ENCODE measurements around the gene OR4D6.
"Not testable (repeated sequence)": the region's sequence is repeated elsewhere in the genome, so short reads cannot be mapped to it uniquely, and the experiment has no call there.

The OR4D6 gene

DNA sequence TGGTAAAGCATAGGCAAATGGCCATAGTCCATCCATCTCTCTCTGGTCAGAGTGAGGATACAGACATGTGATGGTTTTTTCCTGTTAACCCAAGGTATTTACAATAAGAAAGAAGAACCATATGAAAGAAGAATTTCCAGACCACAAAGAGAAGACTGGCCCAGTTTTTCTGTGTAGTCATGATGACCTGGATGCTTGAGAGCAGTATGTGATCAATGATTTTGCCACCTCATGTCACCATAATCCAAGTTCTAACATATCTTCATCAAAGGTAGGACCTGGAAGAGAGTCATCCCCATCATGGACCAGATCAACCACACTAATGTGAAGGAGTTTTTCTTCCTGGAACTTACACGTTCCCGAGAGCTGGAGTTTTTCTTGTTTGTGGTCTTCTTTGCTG lies at the start of gene OR4D6:
TSS of gene OR4D6 (plus strand) at position 301 of the 400 bp plus-strand sequence. CDS start at position 301, 0 bp downstream.
- in situ Hi-C loops (cut with HindIII; ENCODE audit: low sequenced_read_pairs), result no loop called here

DNA sequence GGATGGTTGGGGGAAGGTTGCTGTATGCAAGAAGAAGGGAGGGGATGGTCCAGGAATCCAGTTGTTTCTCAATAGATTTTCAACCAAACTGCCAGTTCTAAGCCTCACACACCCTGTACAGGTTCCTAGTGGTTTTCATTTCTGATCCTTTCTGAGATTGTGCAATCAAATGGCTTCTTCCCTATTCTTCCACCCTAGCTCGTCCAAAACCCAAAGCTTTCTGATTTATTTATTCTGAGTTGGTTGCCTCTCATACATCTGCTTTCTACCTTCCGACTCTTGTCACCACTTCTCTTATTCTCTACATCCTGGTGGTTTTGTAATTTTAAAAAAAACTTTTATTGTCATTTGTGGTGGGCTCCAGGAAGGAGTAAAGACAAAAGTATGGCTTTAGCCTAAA lies 43.1 kb upstream of the OR4D6 start:
- in situ Hi-C loops (cut with HindIII; ENCODE audit: low sequenced_read_pairs), result no loop called here

DNA sequence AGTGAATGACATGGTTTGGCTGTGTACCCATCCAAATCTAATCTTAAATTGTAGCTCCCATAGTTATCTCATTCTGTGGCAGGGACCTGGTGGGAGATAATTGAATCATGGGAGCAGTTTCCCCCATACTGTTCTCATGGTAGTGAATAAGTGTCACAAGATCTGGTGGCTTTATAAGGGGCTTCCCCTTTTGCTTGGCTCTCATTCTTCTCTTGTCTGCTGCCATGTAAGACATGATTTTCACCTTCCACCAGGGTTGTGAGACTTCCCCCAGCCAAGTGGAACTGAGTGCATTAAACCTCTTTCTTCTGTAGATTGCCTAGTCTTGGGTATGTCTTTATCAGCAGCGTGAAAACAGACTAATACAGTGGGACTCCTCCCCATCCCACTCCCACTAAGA lies 41.6 kb upstream of the OR4D6 start:
- in situ Hi-C loops (cut with HindIII; ENCODE audit: low sequenced_read_pairs), result no loop called here

DNA sequence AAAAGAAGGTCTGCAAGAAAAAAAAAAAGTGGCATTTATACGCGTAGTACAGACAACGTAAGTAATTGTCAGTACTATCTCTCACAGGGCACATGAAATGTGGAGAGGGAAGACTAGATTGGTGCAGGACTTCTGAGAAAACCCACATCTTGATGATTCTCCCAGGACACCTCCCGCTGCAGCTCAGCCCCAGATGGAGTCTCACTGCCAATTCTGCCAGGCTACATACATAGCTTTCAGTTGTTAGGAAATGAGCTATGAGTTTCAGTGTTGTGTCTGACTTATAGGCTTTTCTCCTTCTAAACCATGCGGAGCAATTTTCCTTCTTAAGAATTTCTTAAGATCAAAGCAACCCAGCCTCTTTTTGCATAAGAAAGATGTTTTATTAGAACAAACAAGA lies 40.1 kb upstream of the OR4D6 start:
- in situ Hi-C loops (cut with HindIII; ENCODE audit: low sequenced_read_pairs), result no loop called here

DNA sequence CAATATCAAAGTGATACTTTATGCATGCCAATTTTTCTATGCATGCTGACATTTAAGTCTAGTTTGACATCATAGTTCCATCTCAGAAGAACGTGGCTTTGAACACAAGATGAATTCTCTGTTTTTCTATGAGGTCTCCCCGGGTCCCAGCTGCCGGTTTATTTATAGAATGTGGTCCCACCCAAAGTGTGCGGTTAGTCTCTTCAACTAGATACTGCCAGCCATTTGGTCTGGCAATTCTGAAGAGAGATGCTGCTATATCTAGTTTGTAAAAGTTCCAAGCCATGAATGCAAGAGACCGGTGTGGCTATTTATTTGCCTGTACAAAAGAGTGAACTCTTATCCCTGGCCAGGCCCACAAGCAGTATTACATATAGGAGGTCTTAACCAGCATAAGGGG lies 39.7 kb upstream of the OR4D6 start:
- in situ Hi-C loops (cut with HindIII; ENCODE audit: low sequenced_read_pairs), result no loop called here

DNA sequence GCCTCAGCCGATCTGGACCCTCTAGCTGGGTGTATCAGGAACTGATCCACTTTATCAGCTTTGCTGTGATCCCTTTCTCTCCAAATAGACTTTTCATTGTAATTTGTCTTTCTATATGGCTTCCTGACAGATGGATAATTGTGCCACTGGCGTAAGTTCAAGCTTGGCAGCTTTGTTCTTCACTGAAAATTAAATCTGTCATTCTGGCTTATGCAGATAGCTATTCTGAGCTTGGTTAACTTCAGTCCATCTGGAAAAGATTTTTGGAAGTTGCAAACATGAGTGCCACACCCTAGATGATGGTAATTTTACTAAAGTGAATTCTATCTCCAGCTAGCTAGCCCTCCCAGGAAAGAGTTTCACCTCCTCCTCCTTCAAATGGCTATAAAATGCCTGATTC lies 38.6 kb upstream of the OR4D6 start:
- in situ Hi-C loops (cut with HindIII; ENCODE audit: low sequenced_read_pairs), result no loop called here

DNA sequence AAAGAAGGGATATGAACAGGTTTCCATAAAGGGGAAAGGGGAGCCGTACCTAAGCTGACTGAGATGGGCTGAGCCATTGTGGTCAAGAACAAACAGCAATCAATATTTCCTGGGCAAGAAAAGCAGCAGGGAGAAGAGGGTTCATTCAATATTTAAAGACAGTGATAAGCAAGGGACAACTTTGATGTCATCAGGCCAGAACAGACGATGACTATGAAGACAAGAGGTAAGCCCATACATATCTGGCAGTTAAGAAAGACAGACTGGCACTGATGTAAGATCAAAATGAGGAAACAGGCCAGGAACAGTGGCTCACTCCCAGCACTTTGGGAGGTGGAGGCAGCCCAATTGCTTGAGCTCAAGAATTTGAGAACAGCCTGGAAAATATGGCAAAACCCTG lies 32.9 kb upstream of the OR4D6 start:
- in situ Hi-C loops (cut with HindIII; ENCODE audit: low sequenced_read_pairs), result no loop called here

DNA sequence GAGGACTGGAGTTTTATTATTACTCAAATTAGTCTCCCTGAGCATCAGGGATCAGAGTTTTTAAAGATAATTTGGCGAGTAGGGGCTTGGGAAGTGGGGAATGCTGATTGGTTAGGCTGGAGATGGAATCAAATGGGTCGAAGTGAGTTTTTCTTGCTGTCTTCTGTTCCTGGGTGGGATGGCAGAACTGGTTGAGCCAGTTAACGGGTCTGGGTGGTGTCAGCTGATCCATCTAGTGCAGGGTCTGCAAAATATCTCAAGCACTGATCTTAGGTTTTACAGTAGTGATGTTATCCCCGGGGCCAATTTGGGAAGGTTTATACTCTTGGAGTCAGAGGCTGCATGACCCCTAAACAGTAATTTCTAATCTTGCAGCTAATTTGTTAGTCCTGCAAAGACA lies 31.6 kb upstream of the OR4D6 start:
- in situ Hi-C loops (cut with HindIII; ENCODE audit: low sequenced_read_pairs), result no loop called here

DNA sequence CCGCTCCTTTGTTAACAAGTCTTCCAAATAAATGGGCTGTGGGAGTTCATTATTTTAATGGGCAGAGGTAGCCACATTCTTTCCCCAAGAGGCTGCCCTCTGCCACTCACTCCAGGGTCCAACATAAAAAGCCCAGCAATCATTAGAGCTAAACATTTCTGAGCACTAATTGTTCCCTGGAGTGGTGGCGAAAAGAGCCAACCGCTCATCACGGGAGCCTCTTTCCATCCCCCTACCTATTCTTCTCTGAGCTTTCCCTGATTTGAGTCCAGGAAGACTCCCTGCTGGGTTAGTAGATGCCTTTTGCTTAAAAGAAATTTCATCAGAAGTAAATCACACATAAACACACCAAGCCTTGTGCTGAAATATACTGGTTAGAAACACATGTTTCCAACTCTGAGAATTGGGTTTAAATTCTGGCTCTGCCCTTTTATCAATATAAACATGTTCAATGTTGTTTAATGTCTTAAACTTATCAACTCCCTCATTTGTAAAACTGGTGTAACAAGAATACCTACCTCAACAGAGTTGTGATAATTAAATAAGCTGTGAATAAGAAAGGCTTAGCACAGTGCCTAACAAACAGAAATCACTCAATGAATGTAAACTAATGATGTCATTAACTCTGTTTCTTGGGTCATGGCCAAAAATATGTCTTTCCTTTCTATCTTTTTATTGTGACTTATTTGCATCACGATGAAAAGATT lies 30.2 kb upstream of the OR4D6 start, which contains the start of gene OR5A2:
TSS of gene OR5A2 (minus strand) at position 53 of the 707 bp plus-strand sequence. CDS start 3,460 bp downstream, outside the sequence.
- in situ Hi-C loops (cut with HindIII; ENCODE audit: low sequenced_read_pairs), result no loop called here

DNA sequence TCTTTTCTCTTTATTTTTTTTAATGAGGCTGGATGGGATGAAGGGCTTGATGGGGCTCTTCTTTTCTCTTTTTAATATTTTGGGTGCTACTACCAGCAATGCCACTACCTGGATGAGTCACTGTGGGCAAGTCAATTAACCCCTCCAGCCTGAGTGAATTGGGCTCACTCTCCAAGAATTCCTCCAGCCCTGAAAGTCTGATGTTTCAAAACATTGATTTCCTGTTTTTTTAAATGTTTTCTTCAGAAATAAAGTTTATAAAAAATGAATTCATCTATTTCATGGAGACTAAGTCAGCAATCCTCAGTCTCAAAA lies 29.7 kb upstream of the OR4D6 start:
- in situ Hi-C loops (cut with HindIII; ENCODE audit: low sequenced_read_pairs), result no loop called here

DNA sequence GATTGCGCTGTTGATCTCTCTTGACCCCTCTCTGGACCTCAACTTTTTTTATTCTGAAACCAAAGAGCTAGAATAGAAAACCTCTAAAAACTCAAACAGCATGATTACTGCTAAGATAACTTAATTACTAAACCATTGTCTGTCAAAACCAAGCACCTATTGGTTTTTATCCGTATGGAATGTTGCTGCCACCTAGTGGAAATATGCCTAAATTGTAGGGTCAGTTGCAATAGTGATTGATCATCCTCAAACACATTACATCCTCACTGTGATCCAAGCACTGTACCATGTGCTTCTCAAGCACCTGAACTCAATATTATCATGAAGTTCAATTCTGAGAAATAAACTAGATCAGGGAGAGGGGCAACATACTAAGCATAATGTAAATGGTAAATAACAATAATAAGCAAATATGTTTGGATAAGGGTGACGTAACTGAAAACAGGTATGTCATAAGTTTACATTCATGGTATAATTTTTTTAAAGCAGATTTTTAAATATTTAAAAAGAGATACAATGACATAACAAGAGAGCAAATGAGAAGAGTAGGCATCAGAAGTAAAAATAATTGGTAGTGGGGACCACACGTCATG lies 26.7 kb upstream of the OR4D6 start:
- in situ Hi-C loops (cut with HindIII; ENCODE audit: low sequenced_read_pairs), result no loop called here

DNA sequence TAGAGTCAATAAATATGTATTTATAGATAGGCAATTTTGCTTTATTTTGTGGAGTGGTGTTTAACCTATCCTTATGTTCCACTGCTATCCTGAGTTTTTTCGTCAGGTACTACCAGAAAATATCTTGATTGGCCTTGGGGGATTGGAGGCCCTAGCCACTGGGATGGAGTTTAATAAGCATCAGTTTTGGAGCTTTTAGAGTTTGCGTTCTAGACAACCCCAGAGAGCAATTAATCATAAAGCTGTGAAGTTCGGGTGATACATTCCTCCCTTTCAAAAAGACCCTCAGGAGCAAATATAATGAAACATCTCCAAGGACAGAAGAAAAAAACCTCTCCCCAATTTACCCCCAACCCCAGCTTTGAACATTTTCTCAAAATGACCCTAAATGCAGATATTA lies 20.6 kb upstream of the OR4D6 start, which contains the start of gene OR5A1:
TSS of gene OR5A1 (plus strand) at position 301 of the 400 bp plus-strand sequence. CDS start 6,700 bp downstream, outside the sequence.
- in situ Hi-C loops (cut with HindIII; ENCODE audit: low sequenced_read_pairs), result no loop called here

DNA sequence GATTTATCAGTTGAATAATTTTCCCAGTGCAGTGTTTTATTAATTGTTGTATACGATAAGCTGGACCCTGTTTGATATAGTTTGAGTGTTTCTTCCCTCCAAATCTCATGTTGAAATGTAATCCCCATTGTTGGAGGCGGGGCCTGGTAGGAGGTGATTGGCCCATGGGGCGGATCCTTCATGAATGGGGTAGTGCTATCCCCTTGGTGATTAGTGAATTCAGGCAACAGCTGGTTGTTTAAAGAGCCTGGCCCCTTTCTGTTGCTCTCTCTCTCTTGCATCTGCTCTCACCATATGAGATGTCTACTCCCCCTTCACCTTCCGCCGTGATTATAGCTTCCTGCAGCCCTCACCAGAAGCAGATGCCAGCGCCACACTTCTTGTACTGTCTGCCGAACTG lies 19.0 kb upstream of the OR4D6 start:
- in situ Hi-C loops (cut with HindIII; ENCODE audit: low sequenced_read_pairs), result no loop called here

DNA sequence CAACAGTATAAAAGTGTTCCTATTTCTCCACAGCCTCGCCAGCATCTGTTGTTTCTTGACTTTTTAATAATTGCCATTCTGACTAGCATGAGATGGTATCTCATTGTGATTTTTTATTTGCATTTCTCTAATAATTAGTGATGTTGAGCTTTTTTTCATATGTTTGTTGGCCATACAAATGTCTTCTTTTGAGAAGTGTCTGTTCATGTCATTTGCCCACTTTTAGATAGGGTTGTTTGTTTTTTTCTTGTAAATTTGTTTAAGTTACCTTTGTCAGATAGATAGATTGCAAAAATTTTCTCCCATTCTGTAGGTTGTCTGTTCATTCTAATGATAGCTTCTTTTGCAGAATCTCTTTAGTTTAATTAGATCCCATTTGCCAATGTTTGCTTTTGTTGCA lies 11.1 kb upstream of the OR4D6 start:
- in situ Hi-C loops (cut with HindIII; ENCODE audit: low sequenced_read_pairs), result not testable (repeated sequence)

DNA sequence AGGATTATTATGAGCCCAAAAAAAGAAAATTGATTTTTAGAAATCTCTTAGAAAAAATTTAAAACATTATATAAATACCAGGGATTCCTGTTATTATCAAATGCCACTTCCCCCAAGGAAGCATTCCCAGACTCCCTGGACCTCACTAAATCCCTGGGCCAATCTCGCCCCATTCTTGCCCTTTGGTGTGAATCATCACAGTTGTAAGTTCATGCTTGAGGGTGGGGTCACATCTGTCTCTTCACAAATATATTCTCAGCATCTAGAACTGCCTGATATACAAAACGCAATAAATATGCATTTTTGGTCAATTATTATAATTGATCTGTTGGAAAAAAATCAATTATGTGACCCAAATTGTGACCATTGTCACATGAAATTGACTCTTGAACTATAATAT lies 8.3 kb upstream of the OR4D6 start:
- in situ Hi-C loops (cut with HindIII; ENCODE audit: low sequenced_read_pairs), result no loop called here

DNA sequence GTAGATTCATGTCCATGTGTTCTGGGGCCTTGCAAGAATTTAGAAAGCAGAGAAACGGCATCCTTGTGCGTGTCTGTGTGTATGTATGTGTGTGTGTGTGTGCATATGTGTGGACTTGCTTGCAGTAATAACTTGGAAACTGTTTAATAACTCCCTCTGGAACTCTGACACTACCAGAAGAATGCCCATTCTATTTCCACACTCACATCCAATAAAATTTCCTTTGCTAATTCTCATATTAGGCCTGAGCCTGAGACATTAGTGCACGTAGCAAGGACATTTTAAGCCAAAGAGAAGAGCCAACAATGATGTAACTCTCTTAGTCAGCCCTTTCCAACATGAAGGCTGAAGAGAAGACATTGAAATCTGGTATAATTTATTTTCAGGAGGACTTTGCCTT lies 3.2 kb downstream of the OR4D6 start:
- in situ Hi-C loops (cut with HindIII; ENCODE audit: low sequenced_read_pairs), result no loop called here

DNA sequence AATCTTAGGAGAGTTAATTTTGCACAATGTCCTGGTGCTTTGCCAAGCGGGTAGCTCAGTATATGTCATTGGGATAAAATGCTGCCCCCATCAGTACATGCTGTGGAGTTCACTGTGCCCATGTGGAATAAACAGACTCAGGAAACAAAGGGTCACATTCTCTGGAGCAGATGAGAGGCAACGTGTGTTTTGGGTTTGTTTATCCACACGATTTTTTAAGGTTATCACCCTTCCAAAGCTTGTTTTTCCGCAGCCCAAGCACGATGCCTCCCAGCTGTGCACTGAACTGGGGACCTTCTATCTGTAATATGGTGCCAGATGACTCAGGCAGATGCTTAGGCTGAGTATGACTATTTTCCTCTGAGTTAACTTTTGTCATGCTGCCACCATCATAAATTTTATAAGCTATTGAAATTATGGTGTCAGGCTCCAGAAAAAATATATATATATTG lies 6.5 kb downstream of the OR4D6 start:
- in situ Hi-C loops (cut with HindIII; ENCODE audit: low sequenced_read_pairs), result no loop called here

DNA sequence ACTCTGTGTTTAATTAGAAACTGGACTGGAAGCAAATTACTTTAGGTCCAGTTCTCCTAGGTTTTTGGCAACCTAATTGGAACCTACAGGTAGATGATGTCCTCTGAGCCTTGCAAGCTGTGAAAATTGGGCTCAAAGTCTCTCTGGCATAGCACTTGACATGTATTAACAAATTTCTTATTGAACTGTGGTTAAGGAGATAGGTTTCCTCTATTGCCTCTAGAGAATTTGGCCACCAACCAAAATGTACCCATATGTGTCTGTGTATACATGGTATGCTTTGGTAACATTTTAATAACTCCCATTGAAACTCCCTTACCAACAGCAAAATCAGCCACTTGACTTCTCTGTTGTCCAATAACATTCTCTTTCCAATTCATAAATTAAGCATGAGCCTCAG lies 16.3 kb downstream of the OR4D6 start, which contains the start of gene OR4D10:
TSS of gene OR4D10 (plus strand) at position 301 of the 400 bp plus-strand sequence. CDS start 4,115 bp downstream, outside the sequence.
- in situ Hi-C loops (cut with HindIII; ENCODE audit: low sequenced_read_pairs), result no loop called here

DNA sequence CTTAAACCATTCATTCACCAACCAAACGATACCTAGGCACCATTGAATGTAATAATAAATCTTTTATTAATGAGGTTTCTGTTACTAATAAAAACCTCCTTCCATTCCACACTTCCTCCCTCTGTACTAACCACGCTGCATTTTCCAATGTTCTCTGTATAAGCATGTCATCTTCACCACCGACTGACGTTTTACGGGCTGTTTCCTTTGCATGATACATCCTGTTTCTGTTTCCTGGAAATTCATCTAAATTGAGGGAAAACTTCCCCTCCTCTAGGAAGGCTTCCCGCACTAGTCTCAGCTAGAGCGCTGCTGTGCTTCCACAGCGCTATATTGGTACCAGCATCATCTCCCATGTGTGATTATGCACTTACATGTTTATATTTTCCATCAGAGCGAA lies 18.4 kb downstream of the OR4D6 start:
- in situ Hi-C loops (cut with HindIII; ENCODE audit: low sequenced_read_pairs), result no loop called here

DNA sequence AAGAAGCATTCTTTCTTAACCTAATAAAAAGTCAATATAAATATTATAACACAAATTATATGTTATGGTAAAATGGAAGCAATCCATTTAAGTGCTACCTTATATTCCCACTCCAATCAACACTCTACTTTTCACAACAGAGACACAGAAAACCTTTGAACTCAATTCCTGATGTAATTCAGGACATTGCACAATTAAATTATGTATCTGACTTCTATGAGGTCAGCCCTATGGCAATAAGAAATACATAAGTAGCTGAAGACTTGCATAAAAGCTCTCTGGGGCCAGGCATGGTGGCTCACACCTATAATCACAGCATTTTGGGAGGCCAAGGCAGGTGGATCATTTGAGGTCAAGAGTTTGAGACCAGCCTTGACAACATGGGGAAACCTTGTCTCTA lies 23.1 kb downstream of the OR4D6 start:
- in situ Hi-C loops (cut with HindIII; ENCODE audit: low sequenced_read_pairs), result no loop called here

DNA sequence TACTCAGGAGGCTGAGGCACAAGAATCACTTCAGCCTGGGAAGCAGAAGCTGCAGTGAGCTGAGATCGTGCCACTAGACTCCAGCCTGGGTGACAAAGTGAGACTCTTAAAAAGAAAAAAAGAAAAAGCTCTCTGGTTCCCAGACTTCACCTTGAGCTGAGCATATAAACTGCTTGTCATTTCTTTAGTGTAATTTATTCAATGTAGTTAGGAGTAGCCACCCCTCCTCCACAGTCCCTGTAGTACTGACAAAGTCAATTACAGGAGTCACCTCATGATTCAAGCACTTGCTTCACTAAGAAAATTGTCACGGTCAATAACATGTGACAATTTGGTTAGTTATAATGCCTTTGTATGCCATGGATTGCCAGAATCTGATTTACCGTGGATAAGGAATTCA lies 23.6 kb downstream of the OR4D6 start:
- in situ Hi-C loops (cut with HindIII; ENCODE audit: low sequenced_read_pairs), result no loop called here

DNA sequence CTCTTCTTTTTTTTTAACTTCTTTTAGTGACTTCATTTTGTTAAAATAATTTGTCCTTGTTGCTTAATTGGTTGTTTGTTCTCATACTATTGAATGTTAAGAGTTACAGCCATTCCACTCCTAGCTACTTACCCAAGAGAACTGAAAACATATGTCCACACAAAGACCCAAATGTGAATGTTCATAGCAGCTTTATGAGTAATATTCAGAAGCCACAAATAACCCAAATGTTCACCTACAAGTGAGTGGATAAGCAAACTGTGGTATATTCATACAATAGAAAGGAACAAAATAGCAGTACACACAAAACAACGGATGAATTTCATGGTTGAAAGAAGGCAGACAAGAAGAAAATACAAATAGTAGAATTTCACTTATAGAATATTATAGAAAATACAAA lies 45.2 kb downstream of the OR4D6 start:
- in situ Hi-C loops (cut with HindIII; ENCODE audit: low sequenced_read_pairs), result no loop called here

DNA sequence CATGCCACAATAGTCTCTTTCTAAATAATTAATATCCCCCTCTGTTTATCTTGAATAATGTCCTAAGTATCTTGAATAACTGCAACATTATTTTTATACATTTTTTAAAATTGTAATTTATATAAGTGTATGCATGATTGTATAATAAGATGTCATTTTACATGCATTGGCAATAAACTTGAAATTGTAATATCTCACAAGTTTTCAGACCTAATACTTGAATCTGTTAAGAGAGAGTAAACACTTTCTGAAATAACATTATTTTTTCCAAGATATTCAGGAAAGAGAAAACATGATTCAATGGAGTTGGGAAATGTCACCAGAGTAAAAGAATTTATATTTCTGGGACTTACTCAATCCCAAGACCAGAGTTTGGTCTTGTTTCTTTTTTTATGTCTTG lies 46.5 kb downstream of the OR4D6 start, which contains the start of gene OR4D11:
TSS of gene OR4D11 (plus strand) at position 301 of the 400 bp plus-strand sequence. CDS start at position 301, 0 bp downstream.
- in situ Hi-C loops (cut with HindIII; ENCODE audit: low sequenced_read_pairs), result no loop called here

All from DLD1 (cell line).